ENCODE data around the gene ELAVL2. TPM values are rescaled to one million over a fixed set of nuclear protein-coding genes. Genes with fewer than 3 reads are reported as not detected.
"Not testable (repeated sequence)": the region's sequence is repeated elsewhere in the genome, so short reads cannot be mapped to it uniquely, and the experiment has no call there.

The ELAVL2 gene
- polyA plus RNA-seq, 4 donors = 3.3 to 9.7 (median 4.4) TPM

DNA sequence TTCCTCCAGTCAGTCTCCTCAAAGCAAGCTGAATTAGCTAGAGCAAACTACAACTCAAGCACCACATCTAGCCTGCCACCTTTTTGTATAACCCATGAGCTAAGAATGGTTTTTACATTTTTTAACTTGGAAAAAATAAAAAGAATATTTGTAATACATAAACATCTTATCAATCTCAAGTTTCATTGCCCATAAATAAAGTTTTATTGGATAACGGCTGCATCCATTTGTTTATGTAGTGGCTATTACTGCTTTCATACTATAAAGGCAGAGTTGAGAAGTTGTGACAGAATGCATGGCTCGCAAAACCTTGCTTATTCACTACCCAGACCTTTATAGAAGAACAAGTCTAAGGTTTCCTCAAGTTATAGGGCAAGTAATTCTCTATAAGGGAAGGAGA is 95.7 kb downstream of the ELAVL2 start:
- DNase-seq (ENCODE audit: low read depth in 4 of 4, low spot score in 3 of 4) = no peak

GRCh38 chr9:23728736-23729135 is 97.3 kb downstream of the ELAVL2 start:
- DNase-seq (ENCODE audit: low read depth in 4 of 4, low spot score in 3 of 4) = no peak

DNA sequence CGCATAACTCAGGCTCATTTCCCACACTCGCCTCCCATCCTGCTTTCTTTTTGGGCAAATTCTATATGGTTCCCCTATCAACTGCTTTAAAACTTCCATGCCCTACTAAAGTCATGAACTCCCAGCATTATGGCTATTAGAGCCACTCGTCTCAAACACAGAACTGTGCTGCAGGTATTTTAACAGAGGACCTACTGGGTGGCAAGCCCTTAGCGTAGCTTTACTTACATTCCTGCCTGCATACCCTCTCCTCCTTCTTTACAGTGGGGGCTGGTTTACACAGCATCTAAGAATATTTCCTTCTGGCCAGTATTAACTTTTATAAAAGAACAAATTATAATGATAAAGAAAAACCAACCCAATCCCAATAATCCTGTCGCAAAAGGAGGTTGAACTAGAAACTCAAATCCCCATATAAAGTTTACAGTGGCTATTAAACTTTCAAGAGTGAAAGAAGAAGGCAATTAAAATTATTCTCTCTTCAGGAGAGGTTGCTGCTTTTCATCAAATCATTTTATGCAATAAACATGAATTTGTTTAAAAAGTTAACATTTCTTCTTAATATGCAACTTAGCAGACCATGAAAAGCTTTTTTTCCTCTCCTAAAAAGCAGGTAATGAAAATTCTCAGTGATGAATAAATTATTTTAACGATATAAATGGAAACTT is 100.6 kb downstream of the ELAVL2 start:
- no peak for DNase-seq (ENCODE audit: low read depth in 4 of 4, low spot score in 3 of 4)

DNA sequence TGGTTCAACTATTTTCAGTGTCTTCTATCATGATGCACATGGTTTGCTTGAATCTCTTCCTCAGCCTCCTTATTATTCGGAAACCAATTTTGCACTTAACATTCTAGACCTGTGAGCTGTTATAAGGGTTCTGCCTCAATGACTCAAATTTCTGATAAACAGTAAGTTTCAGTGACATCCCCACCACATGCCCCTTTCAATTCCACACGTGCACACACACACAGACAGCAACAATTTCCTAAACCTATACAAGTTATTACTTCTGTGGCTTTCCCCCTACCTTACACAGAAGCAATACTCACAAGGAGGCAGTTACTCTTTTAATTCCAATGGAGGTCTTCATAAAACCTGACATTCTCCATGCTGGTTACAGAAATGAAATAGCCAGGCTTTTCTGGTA is 102.4 kb downstream of the ELAVL2 start:
- no peak for DNase-seq (ENCODE audit: low read depth in 4 of 4, low spot score in 3 of 4)

DNA sequence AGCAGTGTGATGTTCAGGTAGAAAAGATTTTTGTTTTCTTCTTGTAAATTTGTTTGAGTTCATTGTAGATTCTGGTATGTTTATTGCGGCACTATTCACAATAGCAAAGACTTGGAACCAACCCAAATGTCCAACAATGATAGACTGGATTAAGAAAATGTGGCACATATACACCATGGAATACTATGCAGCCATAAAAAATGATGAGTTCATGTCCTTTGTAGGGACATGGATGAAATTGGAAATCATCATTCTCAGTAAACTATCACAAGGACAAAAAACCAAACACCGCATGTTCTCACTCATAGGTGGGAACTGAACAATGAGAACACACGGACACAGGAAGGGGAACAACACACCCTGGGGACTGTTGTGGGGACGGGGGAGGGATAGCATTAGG is 103.0 kb downstream of the ELAVL2 start:
- not testable (repeated sequence) for DNase-seq (ENCODE audit: low read depth in 4 of 4, low spot score in 3 of 4)

DNA sequence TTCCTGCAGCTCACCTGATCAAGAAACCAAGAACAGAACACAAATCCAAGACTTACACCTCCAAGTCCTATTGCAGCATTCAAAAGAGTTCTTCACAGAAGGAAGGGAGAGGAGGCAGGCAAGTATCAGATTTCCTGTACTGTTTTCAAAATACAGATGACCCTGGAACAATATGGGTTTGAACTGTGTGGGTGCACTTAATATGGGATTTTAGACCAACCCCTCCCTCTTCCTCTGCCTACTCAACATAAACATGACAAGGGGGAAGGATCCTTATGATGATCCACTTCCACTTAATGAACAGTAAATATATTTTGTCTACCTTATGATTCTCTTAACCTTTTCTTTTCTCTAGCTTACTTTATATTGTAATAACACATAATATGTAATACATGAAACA is 104.6 kb downstream of the ELAVL2 start:
- no peak for DNase-seq (ENCODE audit: low read depth in 4 of 4, low spot score in 3 of 4)

DNA sequence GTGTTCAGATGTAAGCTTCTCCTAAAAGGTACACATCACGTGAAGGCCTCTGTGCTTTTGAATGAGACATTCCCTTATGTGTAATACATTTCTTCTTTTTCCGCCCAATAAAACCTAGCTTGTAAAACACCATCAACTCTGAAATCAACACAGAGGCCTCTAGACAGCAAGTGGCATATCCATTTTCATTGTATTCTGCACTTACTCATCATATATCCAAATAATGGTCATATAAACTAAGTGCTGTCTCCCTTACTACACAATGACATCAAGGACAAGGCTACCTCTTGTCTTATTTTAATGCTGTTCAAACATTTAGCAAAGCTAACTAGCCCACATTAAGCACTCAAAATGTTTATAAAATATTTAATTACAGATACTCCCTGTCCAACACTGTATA is 108.5 kb downstream of the ELAVL2 start:
- DNase-seq (ENCODE audit: low read depth in 4 of 4, low spot score in 3 of 4) = no peak

DNA sequence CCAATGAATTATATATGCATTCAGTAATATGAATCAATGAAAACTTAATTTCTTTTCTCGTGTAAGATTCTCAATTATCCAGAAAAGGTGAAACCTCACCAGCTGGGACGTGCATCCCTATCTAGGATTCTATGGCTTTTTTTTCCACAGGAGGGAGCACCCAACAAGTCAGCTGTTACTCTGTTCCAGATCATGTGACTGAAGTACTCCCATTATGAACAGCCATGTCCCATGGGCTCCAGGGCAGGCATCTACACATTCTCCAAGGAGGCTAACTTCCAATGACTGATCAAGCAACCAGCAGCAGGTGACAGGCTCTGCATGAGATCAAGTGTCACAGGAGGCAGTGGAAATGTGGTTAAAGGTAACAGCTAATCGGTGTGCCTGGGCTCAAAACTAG is 118.8 kb downstream of the ELAVL2 start:
- DNase-seq (ENCODE audit: low read depth in 4 of 4, low spot score in 3 of 4) = no peak

- no peak for DNase-seq (ENCODE audit: low read depth in 4 of 4, low spot score in 3 of 4)
Measured at GRCh38 chr9:23702311-23702922, 123.6 kb downstream of the ELAVL2 start.

GRCh38 chr9:23701291-23701690 is 124.7 kb downstream of the ELAVL2 start:
- no peak for DNase-seq (ENCODE audit: low read depth in 4 of 4, low spot score in 3 of 4)

DNA sequence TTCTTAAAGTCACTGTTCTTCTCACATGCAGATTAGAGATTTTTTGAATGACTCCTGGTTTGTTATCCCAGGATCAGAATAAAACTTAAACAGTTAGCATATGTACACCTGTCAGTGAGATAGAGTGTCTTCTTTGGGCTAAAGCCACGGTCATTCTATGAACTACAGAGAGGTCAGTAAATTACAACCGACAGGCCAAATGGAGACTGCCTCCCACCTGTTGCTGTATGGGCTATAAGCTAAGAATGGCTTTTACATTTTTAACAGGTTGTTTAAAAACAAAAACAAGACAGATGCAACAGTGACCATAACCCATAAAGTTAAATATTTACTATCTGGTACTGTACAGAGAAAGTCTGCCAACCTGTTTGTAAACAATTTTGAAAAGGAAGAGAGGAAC is 125.7 kb downstream of the ELAVL2 start:
- no peak for DNase-seq (ENCODE audit: low read depth in 4 of 4, low spot score in 3 of 4)

- no peak for DNase-seq (ENCODE audit: low read depth in 4 of 4, low spot score in 3 of 4)
Measured at GRCh38 chr9:23698161-23698560, 127.9 kb downstream of the ELAVL2 start.

DNA sequence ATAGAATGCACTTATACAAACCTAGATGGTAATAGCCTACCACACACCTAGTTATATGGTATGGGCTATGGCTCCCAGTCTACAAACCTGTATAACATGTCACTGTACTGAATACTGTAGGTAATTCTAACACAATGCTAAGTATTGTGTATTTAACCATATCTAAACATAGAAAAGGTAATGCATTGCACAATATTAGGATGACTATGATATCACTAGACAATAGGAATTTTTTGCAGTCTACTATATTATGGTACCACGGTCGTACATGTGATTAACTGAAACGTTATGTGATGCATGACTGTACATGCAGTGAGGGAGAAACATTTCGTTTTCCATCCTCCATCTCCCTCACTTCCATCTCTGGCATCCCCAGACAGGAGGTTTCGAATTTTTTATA is 130.5 kb downstream of the ELAVL2 start:
- DNase-seq (ENCODE audit: low read depth in 4 of 4, low spot score in 3 of 4) = no peak

DNA sequence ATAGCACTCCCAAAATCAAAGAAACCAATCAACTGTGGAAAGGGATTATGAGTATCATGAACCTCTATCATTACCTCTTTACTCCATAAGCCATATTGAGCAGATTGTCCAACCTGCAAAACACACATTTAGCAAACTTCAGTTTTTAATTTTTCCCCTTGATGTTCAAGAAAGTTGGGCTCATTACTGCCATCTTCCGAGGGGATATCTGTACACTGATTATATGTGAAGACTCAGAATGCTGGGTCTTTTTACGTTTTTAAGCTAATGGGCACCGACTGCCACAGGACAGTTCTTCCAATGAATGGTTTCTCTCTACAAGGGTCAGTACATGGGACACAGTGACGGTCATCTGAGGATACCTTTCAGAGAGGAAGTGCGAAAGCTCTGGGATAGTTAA is 132.7 kb downstream of the ELAVL2 start:
- DNase-seq (ENCODE audit: low read depth in 4 of 4, low spot score in 3 of 4) = no peak

DNA sequence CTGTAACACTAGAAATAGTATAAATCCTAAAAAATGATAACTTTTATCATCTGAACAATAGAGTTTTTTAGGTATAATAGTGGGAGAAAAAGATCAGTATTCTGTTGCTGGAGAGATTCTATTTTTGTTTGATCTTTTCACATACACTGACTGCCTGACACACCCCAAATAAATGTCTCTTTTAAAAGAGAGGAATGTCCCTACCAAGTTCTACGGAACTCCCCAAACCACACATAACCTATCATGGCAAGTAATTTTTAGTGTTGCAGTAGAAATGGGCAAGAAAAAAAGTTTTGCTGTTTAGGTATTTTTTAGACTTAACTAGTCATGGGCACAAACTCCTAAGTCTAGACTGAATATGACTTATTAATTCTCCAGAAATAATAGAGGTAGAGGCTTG is 139.1 kb downstream of the ELAVL2 start:
- DNase-seq (ENCODE audit: low read depth in 4 of 4, low spot score in 3 of 4) = no peak

GRCh38 chr9:23686257-23686656 is 139.8 kb downstream of the ELAVL2 start:
- no peak for DNase-seq (ENCODE audit: low read depth in 4 of 4, low spot score in 3 of 4)

- DNase-seq (ENCODE audit: low read depth in 4 of 4, low spot score in 3 of 4) = no peak
Measured at GRCh38 chr9:23683611-23684061, 142.4 kb downstream of the ELAVL2 start.

GRCh38 chr9:23682891-23683431 is 143.1 kb downstream of the ELAVL2 start:
- peak in 2 of 4 donors; percentile 15 to 18 for DNase-seq (ENCODE audit: low read depth in 4 of 4, low spot score in 3 of 4)

GRCh38 chr9:23682352-23682751 is 143.7 kb downstream of the ELAVL2 start:
- DNase-seq (ENCODE audit: low read depth in 4 of 4, low spot score in 3 of 4) = no peak

DNA sequence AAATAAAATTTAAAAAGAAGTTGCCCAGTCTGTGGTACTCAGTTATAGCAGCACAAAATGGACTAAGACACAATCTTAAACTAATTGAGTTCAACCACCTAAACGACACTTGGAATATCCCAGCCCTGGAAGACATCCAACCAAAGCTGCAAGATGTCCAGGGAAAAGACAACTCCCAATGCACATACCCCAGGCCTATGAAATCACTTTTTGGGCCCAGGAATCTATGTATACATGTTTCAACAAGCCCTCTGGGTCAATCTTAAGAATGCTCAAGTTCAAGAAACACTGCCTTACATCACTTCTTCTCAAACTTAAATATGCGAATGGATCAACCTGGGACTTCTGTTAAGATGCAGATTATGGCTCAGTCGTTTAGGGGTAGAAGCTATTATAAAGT is 148.6 kb downstream of the ELAVL2 start:
- DNase-seq (ENCODE audit: low read depth in 4 of 4, low spot score in 3 of 4) = no peak

GRCh38 chr9:23674016-23674585 is 151.9 kb downstream of the ELAVL2 start:
- no peak for DNase-seq (ENCODE audit: low read depth in 4 of 4, low spot score in 3 of 4)

DNA sequence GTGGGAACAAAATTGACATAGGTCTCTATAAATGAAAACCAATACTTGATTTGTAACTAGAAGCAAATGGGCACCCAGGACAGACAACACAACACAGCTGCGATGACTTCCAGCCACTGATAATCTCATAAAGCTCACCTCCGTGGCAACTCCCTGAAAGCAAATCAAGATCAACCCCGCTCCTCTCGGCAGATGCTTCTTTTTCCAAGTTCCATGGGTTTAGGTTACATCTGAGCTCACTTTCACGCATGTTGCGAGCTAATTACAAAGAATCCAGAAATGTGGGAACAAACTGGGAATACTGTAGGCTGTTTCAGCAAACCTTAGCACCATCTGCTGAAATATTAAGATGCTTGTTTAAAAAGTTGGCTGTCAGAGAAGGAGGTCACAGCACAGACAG is 153.9 kb downstream of the ELAVL2 start:
- DNase-seq (ENCODE audit: low read depth in 4 of 4, low spot score in 3 of 4) = no peak

Data from left renal pelvis (tissue), 4 donors.